Prostate gland (tissue), 2 donors: Measurements from ENCODE around the gene CDC14B. TPM values are rescaled to one million over a fixed set of nuclear protein-coding genes. Genes with fewer than 3 reads are reported as not detected.
"Not testable (repeated sequence)": the region's sequence is repeated elsewhere in the genome, so short reads cannot be mapped to it uniquely, and the experiment has no call there.

Source experiments
- DNase-seq: peaks from one replicate; pipeline ENCODE4 v3.0.0-alpha.2; 2019; ENCODE audit warnings: low spot score
- H3K27ac ChIP-seq, 2 donors: fragments of 200-600 bp; sonication (generic); 2 replicates each; pipeline ENCODE4 v1.5.1; 2017 to 2019
- H3K27me3 ChIP-seq: fragments of 200-600 bp; sonication (generic); replicated peaks from 2 replicates; pipeline ENCODE4 v1.5.1; 2019; ENCODE audit not compliant: insufficient read depth
- H3K36me3 ChIP-seq, 2 donors: fragments of 200-600 bp; sonication (generic); 1 replicate in 1 of 2; 2 replicates in 1 of 2; pipeline versions ENCODE4 v1.5.1 to v1.8.1; 2017 to 2019
- H3K4me1 ChIP-seq: fragments of 200-600 bp; sonication (generic); replicated peaks from 2 replicates; pipeline ENCODE4 v1.5.1; 2019
- H3K4me3 ChIP-seq, 2 donors: fragments of 200-600 bp; sonication (generic); 2 replicates each; pipeline ENCODE4 v1.5.1; 2017 to 2019
- H3K9me3 ChIP-seq: fragments of 200-600 bp; sonication (generic); 2 replicates; pipeline ENCODE4 v1.5.1; 2017
- POLR2A ChIP-seq: fragments of 450-650 bp; IDR thresholded peaks from one replicate; pipeline ENCODE4 v1.6.1; 2016; ENCODE audit warnings: antibody characterized with exemption, mild to moderate bottlenecking
- POLR2AphosphoS5 ChIP-seq: sonication (generic); formaldehyde crosslinking; IDR thresholded peaks from one replicate; pipeline ENCODE4 v1.6.1; 2017; ENCODE audit warnings: antibody characterized with exemption
- WGBS: methylation state at CpG from one replicate; pipeline ENCODE4 v1.1.5; 2018; 5-methylcytosine and 5-hydroxymethylcytosine counted together
- intact Hi-C: fragments of 100-400 bp; cut with DNase I; formaldehyde crosslinking; loops from one replicate; pipeline ENCODE4 v1.14.2; 2022
- total RNA-seq, 2 donors: library from RNA; depleted of rRNA; stranded (reverse); fragments of >200 nt; gene quantifications; one replicate each; pipeline ENCODE4 v1.1.0, GENCODE V29; 2016
- TF ChIP-seq, protein P1 (sequence below), 4 experiments: fragments of 200-600 bp in 2 of 4; fragments of 450-650 bp in 2 of 4; sonication (generic) in 2 of 4; IDR thresholded peaks; 1 replicate in 3 of 4; 2 replicates in 1 of 4; pipeline ENCODE4 v1.5.1; 2016 to 2019; ENCODE audit warnings: antibody characterized with exemption in 4 of 4, mild to moderate bottlenecking in 2 of 4, moderate library complexity in 2 of 4

Gene CDC14B
- total RNA-seq, 2 donors from 2014 or later, result 27.0 to 34.7 TPM

DNA sequence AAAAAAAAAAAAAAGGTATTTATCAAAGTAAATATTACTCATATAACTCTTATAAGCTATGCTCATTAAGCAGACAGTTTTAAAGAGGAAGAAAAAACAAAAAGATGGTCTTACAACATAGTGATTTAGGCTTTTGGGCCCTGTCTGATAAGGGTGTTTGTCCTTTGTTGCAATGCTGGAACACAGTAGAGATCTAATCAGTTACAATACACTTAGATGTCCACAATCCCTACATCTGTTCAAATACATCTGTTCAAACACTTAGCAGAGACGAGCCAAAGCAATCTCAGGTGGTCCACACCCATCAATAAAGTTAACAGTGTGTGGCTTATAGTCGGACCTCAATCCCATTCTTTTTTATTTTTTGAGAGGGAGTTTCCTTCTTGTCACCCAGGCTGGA, 24.5 kb upstream of the CDC14B start:
- H3K36me3 ChIP-seq, result no peaks in the 10 kb centered on the region
- 41% methylated on average over 2 of the region's 2 CpGs for WGBS
- TF ChIP-seq POLR2A (no peak), POLR2AphosphoS5 (peak; percentile 59)
- TF ChIP-seq, protein P1, sequence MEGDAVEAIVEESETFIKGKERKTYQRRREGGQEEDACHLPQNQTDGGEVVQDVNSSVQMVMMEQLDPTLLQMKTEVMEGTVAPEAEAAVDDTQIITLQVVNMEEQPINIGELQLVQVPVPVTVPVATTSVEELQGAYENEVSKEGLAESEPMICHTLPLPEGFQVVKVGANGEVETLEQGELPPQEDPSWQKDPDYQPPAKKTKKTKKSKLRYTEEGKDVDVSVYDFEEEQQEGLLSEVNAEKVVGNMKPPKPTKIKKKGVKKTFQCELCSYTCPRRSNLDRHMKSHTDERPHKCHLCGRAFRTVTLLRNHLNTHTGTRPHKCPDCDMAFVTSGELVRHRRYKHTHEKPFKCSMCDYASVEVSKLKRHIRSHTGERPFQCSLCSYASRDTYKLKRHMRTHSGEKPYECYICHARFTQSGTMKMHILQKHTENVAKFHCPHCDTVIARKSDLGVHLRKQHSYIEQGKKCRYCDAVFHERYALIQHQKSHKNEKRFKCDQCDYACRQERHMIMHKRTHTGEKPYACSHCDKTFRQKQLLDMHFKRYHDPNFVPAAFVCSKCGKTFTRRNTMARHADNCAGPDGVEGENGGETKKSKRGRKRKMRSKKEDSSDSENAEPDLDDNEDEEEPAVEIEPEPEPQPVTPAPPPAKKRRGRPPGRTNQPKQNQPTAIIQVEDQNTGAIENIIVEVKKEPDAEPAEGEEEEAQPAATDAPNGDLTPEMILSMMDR (IDR thresholded peaks at IDR 0.05), result no peak

DNA sequence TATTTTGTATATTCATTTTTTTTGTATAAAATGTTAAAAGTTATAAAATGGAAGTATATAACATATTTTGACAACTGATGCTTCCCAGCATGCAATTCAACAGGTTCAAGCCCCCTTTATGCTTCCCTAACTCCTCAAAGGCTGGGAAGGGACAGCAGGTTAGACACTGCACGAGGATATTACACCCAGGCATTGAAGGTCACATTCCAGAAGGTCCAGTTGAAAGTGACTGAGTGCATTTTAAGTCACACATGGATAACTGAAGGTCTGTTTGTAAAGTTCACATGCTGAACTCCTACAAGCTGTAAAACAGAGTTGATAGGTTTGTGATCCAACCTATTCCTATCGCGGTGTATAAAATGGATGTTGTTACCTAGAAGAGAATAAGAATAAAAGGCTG, 21.9 kb upstream of the CDC14B start:
- Histone ChIP-seq H3K36me3 (no peaks in the 10 kb centered on the region), H3K27ac (no peak overlapping the region)

More for the DNA sequence above, 24.5 kb upstream of the CDC14B start:
- Histone ChIP-seq H3K4me1 (no peaks in the 10 kb centered on the region), H3K27me3 (no peaks in the 10 kb centered on the region), H3K9me3 (no peaks in the 10 kb centered on the region), H3K27ac (no peak overlapping the region), H3K4me3 (no peak overlapping the region)
- DNase-seq, result no peak
- intact Hi-C loops, result no loop called here

DNA sequence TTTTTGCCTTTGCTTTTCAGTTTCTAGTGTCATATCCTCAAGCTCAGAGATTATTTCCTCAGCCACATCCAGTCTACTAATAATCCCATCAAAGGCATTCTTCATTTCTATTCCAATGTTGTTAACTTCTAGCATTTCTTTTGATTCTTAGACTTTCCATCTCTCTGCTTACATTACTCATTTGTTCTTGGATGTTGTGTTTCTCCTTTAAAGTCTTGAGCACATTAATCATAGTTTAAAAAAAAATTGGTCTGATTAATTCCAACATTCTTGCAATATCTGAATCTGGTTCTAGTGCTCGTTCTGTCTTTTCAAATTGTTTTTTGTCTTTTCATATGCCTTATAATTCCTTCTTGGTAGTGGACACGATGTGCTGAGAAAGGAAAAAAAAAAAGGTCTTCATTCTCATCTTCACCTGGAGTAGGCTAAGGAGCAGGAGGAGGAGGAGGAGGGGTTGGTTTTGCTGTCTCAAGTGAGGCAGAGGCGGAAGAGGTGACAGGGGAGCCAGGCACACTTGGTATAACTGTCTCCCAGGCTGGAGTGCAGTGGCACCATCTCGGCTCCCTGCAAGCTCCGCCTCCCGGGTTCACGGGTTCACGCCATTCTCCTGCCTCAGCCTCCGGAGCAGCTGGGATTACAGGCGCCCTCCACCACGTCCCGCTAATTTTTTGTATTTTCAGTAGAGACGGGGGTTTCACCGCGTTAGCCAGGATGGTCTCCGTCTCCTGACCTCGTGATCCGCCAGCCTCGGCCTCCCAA, 19.1 kb upstream of the CDC14B start:
- Histone ChIP-seq H3K27me3 (no peaks in the 10 kb centered on the region), H3K9me3 (no peaks in the 10 kb centered on the region), H3K4me1 (no peaks in the 10 kb centered on the region), H3K36me3 (no peaks in the 10 kb centered on the region), H3K4me3 (no peak overlapping the region), H3K27ac (no peak overlapping the region)
- no peak for TF ChIP-seq POLR2AphosphoS5
- TF ChIP-seq, protein P1 (IDR thresholded peaks at IDR 0.05), result no peak
- no peak for TF ChIP-seq POLR2A
- intact Hi-C loops, result no loop called here
- WGBS, result 91% methylated on average over 19 of the region's 19 CpGs
- no peak for DNase-seq

More for the DNA sequence above, 21.9 kb upstream of the CDC14B start:
- 90% methylated on average over 3 of the region's 3 CpGs for whole genome bisulfite sequencing
- Histone ChIP-seq H3K27me3 (no peaks in the 10 kb centered on the region), H3K4me1 (no peaks in the 10 kb centered on the region), H3K9me3 (no peaks in the 10 kb centered on the region), H3K4me3 (no peak overlapping the region)
- intact Hi-C loops, result no loop called here
- DNase-seq, result no peak
- TF ChIP-seq, protein P1 (IDR thresholded peaks at IDR 0.05), result no peak
- TF ChIP-seq POLR2A, result no peak
- TF ChIP-seq POLR2AphosphoS5, result no peak

GRCh38 chr9:96636368-96636767, 16.7 kb upstream of the CDC14B start:
- intact Hi-C loops, result no loop called here
- H3K4me3 ChIP-seq, result no peak overlapping the region
- H3K27me3 ChIP-seq, result no peaks in the 10 kb centered on the region
- H3K9me3 ChIP-seq, result no peaks in the 10 kb centered on the region
- WGBS, result 75% methylated on average over 1 of the region's 1 CpG
- no peaks in the 10 kb centered on the region for H3K36me3 ChIP-seq
- H3K27ac ChIP-seq, result no peak overlapping the region
- H3K4me1 ChIP-seq, result no peaks in the 10 kb centered on the region
- TF ChIP-seq, protein P1 (IDR thresholded peaks at IDR 0.05), result no peak
- no peak for TF ChIP-seq POLR2A
- DNase-seq, result no peak

DNA sequence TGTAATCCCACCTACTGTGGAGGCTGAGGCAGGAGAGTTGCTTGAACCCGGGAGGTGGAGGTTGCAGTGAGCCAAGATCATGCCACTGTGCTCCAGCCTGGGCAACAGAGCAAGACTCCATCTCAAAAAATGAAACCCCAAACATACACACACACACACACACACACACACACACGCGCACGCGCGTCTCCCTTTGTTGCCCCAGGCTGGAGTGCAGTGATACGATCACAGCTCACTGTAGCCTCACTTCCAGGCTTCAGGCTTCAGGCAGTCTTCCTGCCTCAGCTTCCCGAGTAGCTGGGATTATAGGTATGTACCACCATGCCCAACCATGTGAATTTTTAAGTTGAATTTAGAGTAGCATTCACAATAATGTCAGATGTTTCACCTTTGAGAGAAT, 13.9 kb upstream of the CDC14B start:
- H3K36me3 ChIP-seq, H3K4me1 ChIP-seq, DNase-seq, intact Hi-C loops, H3K9me3 ChIP-seq, H3K27me3 ChIP-seq, H3K27ac ChIP-seq, H3K4me3 ChIP-seq: not testable (repeated sequence)
- WGBS, result 80% methylated on average over 8 of the region's 8 CpGs
